ENCODE measurements around the gene CTRB2. TPM values are rescaled to one million over a fixed set of nuclear protein-coding genes. Genes with fewer than 3 reads are reported as not detected.

Gene CTRB2
- polyA plus RNA-seq, 3 donors: not detected

DNA sequence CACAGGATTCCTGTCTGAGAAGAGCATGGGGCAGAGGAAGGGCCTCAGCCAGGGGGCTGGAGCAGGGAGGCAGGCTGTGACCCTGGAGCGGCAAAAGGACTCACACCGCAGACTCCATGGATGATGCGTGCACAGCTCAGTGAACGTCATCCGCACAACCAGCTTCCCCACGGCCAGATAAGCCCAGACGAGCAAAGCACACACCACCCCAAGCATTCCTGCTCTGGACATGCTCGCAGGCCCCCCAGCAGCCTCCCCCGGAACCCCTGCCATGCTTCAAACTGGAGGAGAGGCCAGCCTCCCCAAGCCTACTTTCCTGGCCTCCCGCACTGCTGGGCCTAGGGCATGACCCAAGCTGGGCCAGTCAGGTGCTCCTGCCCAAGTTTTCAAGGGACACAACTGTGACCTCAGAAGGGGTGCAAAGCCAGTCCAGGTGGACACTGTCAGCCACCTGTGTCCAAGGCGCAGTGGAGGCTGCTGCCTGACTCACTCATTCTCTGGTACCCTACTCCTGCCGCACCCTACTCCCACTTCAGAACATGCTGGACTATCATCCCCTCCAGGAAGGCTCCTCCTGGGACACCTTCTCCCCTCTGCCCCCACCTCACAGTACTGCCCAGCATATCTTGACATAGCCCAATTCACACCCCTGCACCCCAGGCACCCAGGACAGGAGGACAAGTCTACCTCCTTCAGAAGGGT is 39.7 kb upstream of the CTRB2 start:
- WGBS (ENCODE audit: insufficient coverage): 96% methylated on average over 11 of the region's 12 CpGs
- intact Hi-C loops (cut with micrococcal nuclease): no loop called here
- H3K27me3 ChIP-seq (ENCODE audit: control insufficient read depth in 2 of 2, insufficient read depth in 2 of 2, low read length in 2 of 2): peaks cover 3 to 75% of the 10 kb centered on the region in 2 donors

DNA sequence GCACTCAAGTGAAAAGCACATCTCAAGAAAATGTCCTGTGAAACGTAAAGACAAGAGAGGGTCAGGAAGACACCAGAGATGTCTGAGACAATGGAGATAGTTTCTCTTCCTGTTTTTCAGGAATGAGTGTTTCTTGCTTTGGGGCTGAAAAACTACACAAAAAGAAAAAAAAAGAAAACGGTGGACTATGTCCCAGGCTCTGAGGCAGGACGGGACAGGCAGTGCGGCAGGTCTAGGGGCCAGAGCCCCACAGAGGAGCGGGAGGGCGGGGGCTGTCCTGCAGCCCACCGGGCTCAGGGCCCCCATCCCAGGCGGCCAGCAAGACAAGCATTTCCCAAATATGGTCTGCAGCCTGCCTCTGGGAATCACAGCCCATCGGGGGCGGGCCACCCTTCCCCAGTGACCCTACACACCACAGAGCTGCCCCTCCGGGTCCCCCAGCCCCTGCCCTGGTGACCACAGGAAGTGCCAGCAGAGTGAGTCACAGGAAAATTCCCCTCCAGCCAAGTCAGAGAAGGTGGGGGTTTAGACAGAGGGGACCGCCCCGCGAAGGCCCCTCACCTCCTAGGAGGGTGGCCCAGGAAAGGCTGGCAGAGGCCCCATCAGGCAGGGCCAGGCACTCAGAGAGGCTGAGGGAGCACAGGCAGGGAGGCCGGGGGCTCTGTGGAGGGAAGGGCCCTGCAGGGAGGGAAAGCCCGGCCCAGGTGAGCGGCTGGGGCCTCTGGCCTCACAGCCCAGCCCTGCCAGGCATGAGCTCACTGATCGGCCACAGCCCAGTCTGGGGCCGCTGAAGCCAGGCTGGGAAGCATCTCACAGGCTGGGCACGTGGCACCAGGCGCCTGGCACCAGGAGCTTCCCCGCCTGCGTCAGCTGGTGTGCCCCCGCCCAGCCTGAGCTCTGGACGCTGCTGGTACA is 38.1 kb upstream of the CTRB2 start:
- no peak overlapping the region for H3K4me3 ChIP-seq (replicated peaks in 1 of 3; ENCODE audit: low read depth in 2 of 3, low read length in 3 of 3)

More for the DNA sequence above, 39.7 kb upstream of the CTRB2 start:
- H3K36me3 Mint-ChIP-seq: peaks cover 0 to 1% of the 10 kb centered on the region in 2 donors
- Histone ChIP-seq H3K4me1 (ENCODE audit: control insufficient read depth in 1 of 2, insufficient read depth in 2 of 2, low read length in 2 of 2) (peaks cover 13 to 15% of the 10 kb centered on the region in 2 donors), H3K79me2 (ENCODE audit: insufficient read depth, low read length) (no peaks in the 10 kb centered on the region), H3K27ac (ENCODE audit: low read depth in 1 of 2, low read length in 2 of 2) (no peak overlapping the region), H3K4me3 (replicated peaks in 1 of 3; ENCODE audit: low read depth in 2 of 3, low read length in 3 of 3) (no peak overlapping the region), H3K9ac (ENCODE audit: insufficient read depth, low read length, poor library complexity, severe bottlenecking) (no peak overlapping the region), H2AFZ (ENCODE audit: insufficient read depth, low read depth, low read length, poor library complexity, severe bottlenecking) (no peak overlapping the region), H3K9me3 (replicated peaks in 1 of 2; ENCODE audit: control insufficient read depth in 1 of 2, insufficient read depth in 1 of 2, low read length in 2 of 2) (no peaks in the 10 kb centered on the region), H3K4me2 (replicated peaks; ENCODE audit: extremely low read depth, low read length, poor library complexity, severe bottlenecking) (no peak overlapping the region), H4K20me1 (ENCODE audit: insufficient read depth, low read length) (no peaks in the 10 kb centered on the region), H3K36me3 (replicated peaks in 1 of 2; ENCODE audit: control insufficient read depth in 1 of 2, insufficient read depth in 2 of 2, low read length in 2 of 2) (no peaks in the 10 kb centered on the region)
- no peak for DNase-seq
- H3K4me3 Mint-ChIP-seq: peak overlapping the region in 1 of 2 donors; percentile 61
- peaks cover 72 to 96% (median 76%) of the 10 kb centered on the region in 3 donors for H3K27me3 Mint-ChIP-seq (ENCODE audit: low read depth in 3 of 3)
- peak overlapping the region in 1 of 7 donors; percentile 10 for H3K27ac Mint-ChIP-seq
- H3K9me3 Mint-ChIP-seq: peaks cover 0 to 9% (median 3%) of the 10 kb centered on the region in 7 donors
- peaks cover 13% of the 10 kb centered on the region for H3K4me1 Mint-ChIP-seq
- TF ChIP-seq, protein P1, sequence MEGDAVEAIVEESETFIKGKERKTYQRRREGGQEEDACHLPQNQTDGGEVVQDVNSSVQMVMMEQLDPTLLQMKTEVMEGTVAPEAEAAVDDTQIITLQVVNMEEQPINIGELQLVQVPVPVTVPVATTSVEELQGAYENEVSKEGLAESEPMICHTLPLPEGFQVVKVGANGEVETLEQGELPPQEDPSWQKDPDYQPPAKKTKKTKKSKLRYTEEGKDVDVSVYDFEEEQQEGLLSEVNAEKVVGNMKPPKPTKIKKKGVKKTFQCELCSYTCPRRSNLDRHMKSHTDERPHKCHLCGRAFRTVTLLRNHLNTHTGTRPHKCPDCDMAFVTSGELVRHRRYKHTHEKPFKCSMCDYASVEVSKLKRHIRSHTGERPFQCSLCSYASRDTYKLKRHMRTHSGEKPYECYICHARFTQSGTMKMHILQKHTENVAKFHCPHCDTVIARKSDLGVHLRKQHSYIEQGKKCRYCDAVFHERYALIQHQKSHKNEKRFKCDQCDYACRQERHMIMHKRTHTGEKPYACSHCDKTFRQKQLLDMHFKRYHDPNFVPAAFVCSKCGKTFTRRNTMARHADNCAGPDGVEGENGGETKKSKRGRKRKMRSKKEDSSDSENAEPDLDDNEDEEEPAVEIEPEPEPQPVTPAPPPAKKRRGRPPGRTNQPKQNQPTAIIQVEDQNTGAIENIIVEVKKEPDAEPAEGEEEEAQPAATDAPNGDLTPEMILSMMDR (IDR thresholded peaks at IDR 0.05): no peak

More for the DNA sequence above, 38.1 kb upstream of the CTRB2 start:
- DNase-seq: peak in 2 of 3 donors; percentile 2 to 49
- peaks cover 0 to 9% (median 2%) of the 10 kb centered on the region in 7 donors for H3K9me3 Mint-ChIP-seq
- peaks cover 13 to 15% of the 10 kb centered on the region in 2 donors for H3K4me1 ChIP-seq (ENCODE audit: control insufficient read depth in 1 of 2, insufficient read depth in 2 of 2, low read length in 2 of 2)
- H3K9ac ChIP-seq (ENCODE audit: insufficient read depth, low read length, poor library complexity, severe bottlenecking): no peak overlapping the region
- peaks cover 3 to 81% of the 10 kb centered on the region in 2 donors for H3K27me3 ChIP-seq (ENCODE audit: control insufficient read depth in 2 of 2, insufficient read depth in 2 of 2, low read length in 2 of 2)
- peak overlapping the region in 1 of 7 donors; percentile 62 for H3K27ac Mint-ChIP-seq
- H3K27ac ChIP-seq (ENCODE audit: low read depth in 1 of 2, low read length in 2 of 2): no peak overlapping the region
- H3K79me2 ChIP-seq (ENCODE audit: insufficient read depth, low read length): no peaks in the 10 kb centered on the region
- no peak overlapping the region for H3K4me2 ChIP-seq (replicated peaks; ENCODE audit: extremely low read depth, low read length, poor library complexity, severe bottlenecking)
- intact Hi-C loops (cut with micrococcal nuclease): no loop called here
- no peaks in the 10 kb centered on the region for H3K36me3 ChIP-seq (replicated peaks in 1 of 2; ENCODE audit: control insufficient read depth in 1 of 2, insufficient read depth in 2 of 2, low read length in 2 of 2)
- H3K36me3 Mint-ChIP-seq: no peaks in the 10 kb centered on the region
- no peaks in the 10 kb centered on the region for H4K20me1 ChIP-seq (ENCODE audit: insufficient read depth, low read length)
- 76% methylated on average over 20 of the region's 25 CpGs for WGBS (ENCODE audit: insufficient coverage)
- peaks cover 76 to 97% (median 80%) of the 10 kb centered on the region in 3 donors for H3K27me3 Mint-ChIP-seq (ENCODE audit: low read depth in 3 of 3)
- TF ChIP-seq, protein P1 (IDR thresholded peaks at IDR 0.05): no peak
- peaks cover 11% of the 10 kb centered on the region for H3K4me1 Mint-ChIP-seq
- no peaks in the 10 kb centered on the region for H3K9me3 ChIP-seq (replicated peaks in 1 of 2; ENCODE audit: control insufficient read depth in 1 of 2, insufficient read depth in 1 of 2, low read length in 2 of 2)
- no peak overlapping the region for H2AFZ ChIP-seq (ENCODE audit: insufficient read depth, low read depth, low read length, poor library complexity, severe bottlenecking)
- peak overlapping the region in 1 of 2 donors; percentile 67 for H3K4me3 Mint-ChIP-seq

Measured in CD14-positive monocyte (primary cell).